HuH-7 (cell line): Measurements from ENCODE around the gene BEX5.
A peak's percentile ranks its signal among the peaks of the same experiment; 100 is the strongest.
"Not testable (repeated sequence)": the region's sequence is repeated elsewhere in the genome, so short reads cannot be mapped to it uniquely, and the experiment has no call there.

Experiments used
- DNase-seq: peaks from one replicate; pipeline ENCODE4 v3.0.0; 2011; ENCODE audit warnings: low spot score

The BEX5 gene

DNA sequence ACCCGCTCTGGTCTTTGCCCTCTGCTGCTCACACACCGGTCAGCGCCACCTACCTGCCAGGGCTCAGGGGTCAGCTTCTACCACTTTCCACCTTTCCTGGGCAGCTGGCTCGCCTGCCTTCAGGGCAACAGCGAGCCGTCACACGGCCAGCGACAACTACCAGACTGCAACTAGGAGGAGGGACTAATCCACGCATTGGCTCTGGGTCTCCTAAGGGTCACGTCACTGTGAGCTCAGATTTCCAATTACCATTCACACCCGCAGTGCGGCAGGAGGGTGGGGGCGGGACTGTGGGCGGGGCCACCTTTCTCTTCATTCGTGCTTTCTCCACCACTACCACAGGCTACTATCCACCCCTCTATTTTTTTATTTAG lies at the start of gene BEX5:
BEX5 (minus strand) TSS at position 172 of the 374 bp plus-strand sequence. CDS start 1,712 bp downstream, outside the sequence.
- peak; percentile 46 for DNase-seq

DNA sequence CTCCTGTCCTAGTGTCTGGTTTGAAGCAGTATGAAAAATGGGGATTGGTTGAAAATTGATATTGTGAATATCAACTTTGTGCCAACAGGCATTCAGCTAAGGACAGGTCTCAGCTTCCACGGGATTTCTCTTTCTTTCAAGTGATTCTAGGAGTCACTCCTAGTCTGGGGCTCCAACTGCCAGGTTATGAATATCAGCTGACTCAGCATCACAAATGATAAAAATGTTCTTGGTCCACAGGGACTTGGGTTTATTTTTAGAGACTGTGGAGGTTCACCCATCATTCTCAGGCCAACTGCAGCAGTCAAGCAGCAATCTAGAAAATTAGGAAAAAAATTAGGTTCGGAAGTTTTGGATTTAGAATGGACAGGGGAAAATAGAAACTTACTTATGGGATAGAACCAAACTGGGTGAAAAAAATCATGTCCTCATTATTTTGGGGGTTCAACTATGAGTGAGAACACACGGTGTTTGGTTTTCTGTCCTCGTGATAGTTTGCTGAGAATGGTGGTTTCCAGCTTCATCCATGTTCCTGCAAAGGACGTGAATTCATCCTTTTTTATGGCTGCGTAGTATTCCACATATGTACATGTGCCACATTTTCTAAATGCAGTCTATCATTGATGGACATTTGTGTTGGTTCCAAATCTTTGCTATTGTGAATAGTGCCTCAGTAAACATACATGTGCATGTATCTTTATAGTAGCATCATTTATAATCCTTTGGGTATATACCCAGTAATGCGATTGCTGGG lies 30.4 kb upstream of the BEX5 start:
- DNase-seq: no peak

DNA sequence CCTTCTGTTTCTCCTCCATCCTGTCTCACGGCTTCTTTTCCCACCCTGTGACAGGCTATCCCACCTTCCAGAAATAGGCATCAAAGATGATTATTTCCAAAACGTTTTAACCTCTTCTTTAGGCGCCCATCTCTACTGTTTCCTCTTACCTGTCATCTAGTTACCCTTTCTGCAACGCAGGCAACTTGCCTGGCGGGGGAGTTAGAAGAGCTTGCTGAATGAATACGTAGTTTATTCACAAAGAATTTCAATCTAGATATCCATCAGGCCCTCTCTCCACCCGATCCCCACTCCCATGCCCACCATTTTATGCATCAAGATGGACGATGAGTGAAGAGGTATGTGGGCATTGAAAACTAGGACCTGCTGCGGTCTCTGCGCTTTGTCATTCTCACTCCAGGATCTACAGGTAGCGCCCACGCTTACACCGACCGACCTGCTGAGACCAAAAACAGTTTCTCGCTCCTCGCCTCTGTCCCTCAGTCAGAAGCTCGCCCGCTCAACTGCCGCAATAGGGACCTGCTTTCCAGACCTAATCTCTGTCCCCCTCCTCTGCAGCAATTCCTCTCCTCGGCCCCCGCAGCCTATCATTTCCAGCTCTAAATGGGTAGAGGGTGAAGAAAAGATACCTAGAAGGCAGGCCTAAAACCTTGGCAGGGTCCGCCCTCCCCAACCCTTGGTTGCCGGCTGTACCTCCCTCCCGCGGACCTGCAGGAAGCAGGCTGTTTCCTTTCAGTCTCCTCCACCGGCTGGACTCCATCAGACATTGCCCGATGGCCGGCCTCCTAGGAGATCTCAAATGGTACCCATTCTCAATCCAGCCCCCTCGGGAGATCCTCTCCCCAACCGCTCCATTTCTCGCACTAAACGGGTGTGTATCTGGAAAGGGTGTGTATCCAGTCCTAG lies 624 bp downstream of the BEX5 start:
- no peak for DNase-seq

- DNase-seq: no peak
These were observed 1.4 kb downstream of the BEX5 start for GRCh38 chrX:102154218-102154860.

DNA sequence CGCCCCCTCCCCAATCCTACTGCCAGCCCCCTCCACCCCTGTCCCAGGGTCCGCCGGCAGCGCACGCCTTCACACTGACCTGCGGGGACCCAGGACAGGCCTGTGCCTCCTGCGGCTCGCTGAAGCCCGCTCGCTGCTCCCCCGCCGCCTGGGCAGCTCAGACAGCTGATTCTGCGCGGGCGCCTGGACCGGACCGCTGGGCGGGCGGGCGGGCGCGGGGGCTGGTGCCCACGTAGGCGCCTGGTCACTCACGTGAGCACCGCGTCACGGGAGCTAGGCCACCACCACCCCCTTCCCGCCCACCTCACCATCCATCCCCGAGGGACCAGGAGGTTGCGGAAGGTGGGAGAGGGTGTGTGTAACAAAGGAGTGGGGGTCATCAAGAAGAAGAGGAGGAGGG lies 13.5 kb downstream of the BEX5 start, which contains the start of gene TCEAL6:
TCEAL6 (minus strand) TSS at position 208 of the 400 bp plus-strand sequence.
- not testable (repeated sequence) for DNase-seq

DNA sequence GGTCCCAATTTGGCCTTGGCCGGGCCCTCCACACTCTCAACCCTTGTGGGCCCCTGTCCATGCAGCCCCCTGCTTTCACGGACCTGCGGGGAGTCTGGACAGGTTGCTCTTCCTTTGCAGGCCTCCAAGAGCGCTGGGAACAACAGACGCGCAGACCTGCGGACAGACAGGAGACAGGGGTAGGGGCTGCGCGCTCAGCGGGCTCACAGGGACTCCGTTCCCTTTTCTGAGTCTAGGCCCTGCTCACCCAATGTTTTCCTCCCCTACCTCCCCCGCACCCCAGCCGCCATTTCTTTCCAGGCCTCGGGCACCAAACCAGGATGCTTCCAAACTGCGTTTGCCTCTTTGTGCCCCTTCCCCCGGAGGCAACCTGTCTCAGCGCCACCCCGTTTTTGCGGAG lies 14.1 kb downstream of the BEX5 start:
- DNase-seq: not testable (repeated sequence)

DNA sequence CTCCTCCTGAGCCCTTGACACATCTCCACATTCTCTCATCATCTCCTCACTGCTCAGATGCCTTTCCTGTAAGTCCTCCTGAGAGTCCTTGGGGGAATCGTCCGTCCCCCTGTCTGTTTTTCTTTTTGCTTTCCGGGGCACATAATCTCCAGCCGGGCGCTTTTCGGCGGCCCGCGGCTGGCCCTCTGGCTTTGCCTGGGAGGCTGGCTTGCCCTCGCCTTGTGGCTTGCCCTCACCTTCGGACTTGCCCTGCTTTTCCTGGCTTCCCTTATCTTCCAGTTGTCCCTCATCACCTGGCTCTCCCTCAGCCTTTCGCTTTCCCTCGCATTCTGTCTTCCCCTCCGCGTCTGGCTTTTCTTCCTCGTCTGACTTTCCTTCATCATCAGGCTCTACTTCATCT lies 14.9 kb downstream of the BEX5 start:
- DNase-seq: not testable (repeated sequence)

DNA sequence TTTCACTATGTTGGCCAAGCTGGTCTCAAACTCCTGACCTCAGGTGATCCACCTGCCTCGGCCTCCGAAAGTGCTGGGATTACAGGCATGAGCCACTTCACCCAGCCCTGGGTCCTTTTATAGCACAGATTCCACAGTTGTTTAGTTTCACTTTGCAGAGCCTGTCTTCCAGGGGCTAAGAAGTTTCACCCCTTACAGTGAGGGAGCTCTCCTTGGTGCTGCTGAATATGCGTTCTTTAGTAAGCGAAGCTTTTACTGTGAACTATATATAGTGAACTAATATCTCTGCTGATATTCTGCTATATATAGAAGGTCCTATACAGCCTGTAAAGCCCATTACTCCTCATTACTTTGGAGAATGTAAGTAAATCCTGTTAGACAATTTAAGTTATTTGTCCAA lies 17.7 kb downstream of the BEX5 start:
- DNase-seq: no peak

DNA sequence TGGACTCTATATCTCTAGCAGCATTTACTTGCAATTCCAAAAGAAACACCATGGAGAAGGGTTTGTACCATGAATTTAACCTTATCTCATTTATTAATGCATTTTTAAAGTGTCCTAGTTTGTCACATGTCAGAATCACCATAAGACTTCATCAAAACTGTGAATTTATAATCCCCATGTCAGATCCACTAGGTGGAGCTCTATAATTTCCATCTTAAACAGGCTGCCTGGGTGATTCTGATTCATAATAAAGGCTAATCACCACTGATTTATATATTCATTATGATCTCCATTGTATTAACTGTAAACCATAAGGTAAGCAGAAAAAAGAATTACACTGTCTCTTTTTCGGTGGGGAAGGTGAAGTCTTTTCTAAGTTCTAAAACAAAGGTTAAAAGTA lies 26.3 kb downstream of the BEX5 start:
- DNase-seq: peak; percentile 43

DNA sequence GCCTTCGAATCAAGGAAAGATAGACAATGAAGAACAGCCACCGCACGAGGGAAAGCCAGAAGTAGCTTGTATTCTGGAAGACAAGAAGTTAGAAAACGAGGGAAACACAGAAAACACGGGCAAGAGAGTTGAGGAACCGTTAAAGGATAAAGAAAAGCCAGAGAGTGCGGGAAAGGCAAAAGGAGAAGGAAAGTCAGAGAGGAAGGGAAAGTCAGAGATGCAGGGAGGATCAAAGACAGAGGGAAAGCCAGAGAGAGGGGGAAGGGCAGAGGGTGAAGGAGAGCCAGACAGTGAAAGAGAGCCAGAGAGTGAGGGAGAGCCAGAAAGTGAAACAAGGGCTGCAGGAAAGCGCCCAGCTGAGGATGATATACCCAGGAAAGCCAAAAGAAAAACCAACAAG lies 28.9 kb downstream of the BEX5 start:
- DNase-seq: no peak

- DNase-seq: not testable (repeated sequence)
These were observed 29.5 kb downstream of the BEX5 start for GRCh38 chrX:102126080-102126818.

DNA sequence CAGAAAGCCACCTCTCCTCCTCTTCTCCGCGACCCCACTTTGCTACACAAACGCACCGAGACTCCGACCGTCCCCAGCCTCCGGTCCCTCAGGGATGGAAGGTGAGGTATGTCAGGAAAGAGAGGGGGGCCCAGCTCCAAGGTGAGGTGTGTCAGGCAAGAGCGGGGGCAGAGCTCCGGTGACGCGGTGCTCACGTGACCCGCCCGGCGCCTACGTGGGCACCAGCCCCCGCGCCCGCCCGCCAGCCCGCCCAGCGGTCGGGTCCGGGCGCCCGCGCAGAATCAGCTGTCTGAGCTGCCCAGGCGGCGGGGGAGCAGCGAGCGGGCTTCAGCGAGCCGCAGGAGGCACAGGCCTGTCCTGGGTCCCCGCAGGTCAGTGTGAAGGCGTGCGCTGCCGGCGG lies 30.3 kb downstream of the BEX5 start, which contains the start of gene TCEAL2:
TCEAL2 (plus strand) TSS at position 244 of the 400 bp plus-strand sequence. CDS start 1,152 bp downstream, outside the sequence.
- DNase-seq: not testable (repeated sequence)

- not testable (repeated sequence) for DNase-seq
These were observed 30.8 kb downstream of the BEX5 start for GRCh38 chrX:102125014-102125413.

DNA sequence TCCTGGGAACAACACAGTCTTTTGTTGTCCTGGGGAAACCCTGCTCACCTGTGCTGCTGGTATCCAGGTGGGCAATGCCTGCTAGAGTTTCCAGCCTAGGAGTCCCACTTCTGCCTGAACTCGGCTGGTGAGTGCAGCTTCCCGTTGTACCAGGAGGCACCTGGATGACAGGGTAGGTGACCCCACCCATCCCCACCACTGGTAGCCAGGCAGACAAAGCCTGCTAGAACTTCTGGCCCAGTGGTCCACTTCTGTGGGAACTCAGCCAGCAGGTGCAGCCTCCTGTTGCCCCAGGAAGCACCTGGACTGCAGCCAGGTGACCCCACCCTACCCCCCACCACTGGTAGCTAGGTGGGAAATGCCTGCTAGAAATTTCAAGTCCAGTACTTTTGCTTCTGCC lies 40.0 kb downstream of the BEX5 start:
- no peak for DNase-seq

DNA sequence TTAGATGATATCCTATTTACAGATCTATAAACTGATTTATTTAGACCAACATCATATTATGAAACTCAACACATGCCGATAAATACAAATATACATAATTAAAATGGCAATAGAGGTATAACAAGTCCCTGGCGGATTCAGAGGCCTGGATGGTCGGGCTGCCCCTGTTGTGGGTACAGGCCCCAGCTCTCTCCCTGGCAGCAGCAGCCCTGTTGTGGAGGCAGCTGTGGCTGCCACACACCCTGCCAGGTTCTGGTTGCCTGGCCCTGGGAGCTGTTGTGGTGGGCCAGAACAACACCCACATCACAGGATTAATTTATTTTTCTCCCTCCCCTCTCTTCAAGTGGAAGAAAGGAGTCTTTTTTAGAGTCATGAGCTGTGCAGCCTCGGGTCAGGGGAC lies 42.4 kb downstream of the BEX5 start:
- no peak for DNase-seq
